GM18526 (cell line): Measurements from ENCODE around the gene SHTN1.

Experiments
- POLR2A ChIP-seq: IDR thresholded peaks from 3 replicates; pipeline ENCODE4 v1.6.1; 2011; ENCODE audit not compliant: insufficient read length; ENCODE audit errors: extremely low read depth

Gene SHTN1

DNA sequence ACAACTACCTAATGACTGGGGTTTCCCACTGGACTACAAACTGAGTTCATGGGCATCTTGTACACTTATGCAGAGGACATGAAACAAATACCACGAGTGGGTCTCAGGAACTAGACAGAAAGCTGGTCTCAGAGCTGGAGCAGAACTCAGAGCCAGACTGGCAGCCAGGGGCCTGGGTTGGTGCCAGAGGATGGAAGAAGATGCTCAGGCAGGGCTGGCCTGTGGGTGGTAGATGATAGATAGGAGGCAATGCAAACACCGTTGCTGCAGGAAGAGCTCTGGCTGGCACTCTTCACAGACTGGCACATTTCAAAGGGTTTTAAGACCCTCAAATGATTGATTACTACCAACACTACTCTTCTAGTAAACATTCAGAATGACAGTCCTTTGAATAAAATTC, 126.9 kb downstream of the SHTN1 start:
- no peak for TF ChIP-seq POLR2A

DNA sequence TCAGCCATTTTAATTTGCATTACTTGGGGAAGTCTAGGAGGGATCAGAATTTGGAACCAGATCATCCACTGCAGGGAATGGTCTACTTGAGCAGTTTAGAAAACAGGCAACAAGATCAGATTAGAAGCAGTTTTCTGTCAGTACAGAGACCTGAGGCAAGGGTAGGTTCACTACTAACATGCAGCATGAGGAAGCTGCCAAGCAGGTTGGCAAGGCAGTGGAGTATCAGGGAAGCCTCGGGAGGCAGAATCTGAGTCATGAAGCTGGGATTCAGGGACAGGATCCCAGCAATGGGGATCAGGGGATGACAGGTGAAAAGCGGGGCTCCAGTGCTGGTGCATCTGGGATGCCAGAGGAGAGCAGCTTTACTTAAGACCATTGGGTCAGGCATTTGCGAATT, 127.6 kb downstream of the SHTN1 start:
- TF ChIP-seq POLR2A = no peak

DNA sequence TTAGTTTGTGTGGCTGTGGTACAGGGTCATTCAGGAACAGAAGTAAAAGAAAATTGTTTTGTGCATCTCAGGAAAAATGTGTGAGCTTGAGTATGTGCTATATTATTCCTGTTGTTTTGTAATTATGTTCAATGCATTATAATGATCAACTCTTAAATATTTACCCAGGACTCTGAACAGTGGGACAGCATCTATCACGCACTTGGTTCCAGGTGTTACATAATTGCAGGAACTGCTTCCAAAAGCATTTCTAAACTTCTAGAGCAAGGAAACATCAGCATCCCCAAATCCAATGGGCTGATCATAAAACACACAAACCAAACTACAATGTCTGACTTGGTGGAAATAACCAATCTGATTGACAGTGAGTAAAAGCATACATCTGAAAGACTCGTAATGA, 129.1 kb downstream of the SHTN1 start:
- TF ChIP-seq POLR2A = no peak

DNA sequence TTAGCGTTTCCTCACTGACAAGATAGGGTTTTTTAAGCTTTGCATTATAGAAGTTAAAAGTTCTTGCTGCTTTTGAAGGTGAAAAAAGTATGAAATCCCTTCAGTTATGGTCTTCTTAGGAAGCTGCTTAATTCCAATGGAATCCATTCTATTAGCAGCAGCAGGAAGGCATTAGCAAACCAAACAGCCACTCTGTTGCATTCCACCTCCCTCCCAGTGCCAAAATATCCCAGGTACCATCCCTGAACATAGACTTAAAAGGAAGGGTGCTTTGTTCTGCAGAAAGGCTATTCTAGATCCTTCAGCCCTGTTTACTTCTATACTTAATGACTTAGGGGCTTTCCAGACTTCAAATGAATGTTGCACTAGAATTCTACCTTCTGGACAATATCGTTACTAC, 131.9 kb downstream of the SHTN1 start:
- no peak for TF ChIP-seq POLR2A

DNA sequence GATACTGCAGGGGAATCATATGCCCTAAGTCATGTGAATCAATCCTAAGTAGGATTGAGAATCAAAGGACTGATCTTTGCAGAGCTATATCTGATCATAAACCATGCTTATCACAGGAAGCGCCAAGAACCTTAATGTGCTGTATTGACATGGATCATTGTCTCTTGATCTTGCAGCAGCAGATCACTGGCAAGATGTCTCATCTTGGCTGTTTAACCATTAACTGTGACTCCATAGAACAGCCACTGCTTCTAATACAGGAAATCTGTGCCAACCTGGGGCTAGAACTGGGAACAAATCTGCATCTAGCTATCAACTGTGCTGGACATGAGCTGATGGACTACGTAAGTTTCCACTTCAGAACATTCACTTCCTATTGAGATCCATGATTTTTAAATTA, 134.0 kb downstream of the SHTN1 start:
- TF ChIP-seq POLR2A = no peak

DNA sequence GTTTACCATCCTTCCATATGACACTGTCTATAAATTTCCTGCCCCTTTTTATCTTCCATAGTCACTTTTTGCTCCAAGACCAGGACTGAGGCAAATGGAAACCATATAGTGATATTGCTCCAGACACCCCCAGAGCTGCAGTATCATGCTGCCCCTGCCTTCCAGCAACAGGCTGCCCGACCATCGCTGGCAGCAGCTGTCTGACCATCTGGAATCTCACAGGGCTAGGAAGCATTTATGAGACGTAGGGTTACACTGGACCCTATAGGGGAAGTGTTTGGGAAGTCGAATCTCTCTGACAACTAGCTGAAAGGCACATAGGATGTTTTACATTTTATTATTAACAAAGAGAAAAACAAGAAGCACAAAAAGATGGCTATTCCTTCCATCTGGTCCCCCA, 136.3 kb downstream of the SHTN1 start:
- no peak for TF ChIP-seq POLR2A

DNA sequence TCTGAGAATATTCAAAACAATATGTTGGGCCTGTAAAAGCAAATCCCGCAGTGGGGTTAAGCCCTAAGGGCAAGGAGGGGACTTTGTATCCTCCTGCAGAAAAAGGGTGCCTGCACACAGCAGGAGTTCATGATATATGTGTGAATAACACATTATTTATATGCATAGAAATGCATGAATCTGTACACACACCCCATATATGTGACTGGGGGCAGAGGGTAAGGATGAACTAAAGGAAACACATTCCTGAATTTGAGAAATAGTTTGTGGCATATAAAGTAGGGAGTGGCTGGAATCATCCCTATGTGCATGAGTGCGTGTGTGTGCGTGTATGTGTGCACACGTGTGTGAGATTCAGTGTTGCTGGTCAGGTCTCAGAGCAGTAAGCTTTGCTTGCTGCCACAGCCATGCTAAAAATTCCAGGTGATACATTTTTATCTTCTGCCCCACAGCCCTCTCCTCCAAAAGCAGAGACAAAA, 136.8 kb downstream of the SHTN1 start:
- no peak for TF ChIP-seq POLR2A

DNA sequence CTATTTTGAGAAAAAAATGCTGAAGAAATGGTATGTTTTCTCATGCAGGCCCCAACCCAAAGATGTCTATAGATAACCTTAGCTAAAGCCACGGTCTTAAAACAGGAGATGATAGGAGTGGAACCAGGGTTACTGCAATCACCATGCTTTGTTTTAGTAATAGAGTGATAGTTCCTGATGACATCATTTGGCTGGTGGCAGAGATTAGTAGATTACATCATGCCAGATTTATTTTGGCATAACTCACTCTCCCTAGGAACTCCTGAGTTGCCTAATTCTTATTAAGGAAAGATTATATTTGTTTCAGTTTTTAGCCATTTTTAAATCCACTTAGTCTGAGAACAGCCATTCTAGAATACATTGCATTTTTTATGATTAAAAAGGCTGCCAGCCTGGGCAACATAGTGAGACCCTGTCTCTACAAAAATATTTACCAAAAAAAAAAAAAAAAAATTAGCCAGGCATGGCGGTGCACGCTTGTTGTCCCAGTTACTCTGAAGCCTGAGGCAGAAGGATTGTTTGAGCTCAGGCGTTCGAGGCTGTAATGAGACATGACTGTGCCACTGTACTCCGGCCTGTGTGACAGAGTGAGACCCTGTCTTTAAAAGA, 137.9 kb downstream of the SHTN1 start:
- no peak for TF ChIP-seq POLR2A

DNA sequence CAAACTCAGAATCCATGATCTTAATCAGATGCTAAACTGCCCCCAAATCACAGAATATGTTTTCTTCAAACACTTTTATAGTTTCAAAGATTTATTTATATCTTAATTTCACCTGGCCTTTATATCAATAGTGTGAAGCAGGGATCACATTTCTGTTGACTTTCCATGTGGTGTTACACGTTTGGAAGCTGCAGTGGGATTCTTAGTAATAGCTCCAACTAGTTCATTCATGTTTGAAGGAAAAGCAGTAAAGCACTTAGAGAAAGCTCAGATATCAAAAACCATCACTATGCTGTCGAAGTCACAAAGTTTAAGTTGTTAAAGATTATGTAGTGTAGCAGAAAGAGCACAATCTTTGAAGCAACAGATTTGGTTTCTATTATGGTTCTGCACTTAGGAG, 138.9 kb downstream of the SHTN1 start:
- no peak for TF ChIP-seq POLR2A

DNA sequence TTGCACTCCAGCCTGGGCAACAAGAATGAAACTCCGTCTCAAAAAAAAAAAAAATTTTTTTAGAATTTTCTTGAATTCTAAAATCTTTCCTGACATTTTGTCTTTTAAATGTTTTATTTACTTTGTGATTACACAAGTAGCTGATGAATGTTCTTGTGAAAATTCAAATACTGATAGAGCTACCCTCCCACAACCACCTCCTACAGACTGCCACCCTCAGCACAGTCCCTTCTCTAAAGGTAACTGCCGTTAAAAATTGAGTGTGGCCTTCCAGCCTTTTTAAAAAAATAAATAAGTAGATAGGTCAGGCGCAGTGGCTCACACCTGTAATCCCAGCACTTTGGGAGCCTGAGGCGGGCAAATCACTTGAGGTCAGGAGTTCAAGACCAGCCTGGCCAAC, 140.6 kb downstream of the SHTN1 start:
- no peak for TF ChIP-seq POLR2A

DNA sequence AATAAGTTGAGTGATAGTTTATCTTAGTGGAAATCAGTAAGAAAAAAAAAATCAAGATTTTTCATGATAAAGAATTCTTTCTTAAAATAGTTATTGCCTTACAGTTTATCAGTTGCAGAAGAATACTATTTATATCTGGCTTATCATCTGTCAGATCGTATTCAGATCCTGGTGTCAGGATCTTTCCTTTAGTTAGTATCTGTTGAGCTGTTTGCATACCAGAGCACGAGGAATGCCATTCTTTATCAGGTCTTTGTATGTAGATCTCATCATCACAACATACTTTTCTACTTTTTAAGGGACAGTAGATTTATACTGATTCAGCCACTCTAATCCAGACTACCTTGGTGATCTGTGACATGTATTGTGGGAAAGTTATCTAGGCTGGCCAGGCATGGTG, 143.2 kb downstream of the SHTN1 start:
- TF ChIP-seq POLR2A = no peak

DNA sequence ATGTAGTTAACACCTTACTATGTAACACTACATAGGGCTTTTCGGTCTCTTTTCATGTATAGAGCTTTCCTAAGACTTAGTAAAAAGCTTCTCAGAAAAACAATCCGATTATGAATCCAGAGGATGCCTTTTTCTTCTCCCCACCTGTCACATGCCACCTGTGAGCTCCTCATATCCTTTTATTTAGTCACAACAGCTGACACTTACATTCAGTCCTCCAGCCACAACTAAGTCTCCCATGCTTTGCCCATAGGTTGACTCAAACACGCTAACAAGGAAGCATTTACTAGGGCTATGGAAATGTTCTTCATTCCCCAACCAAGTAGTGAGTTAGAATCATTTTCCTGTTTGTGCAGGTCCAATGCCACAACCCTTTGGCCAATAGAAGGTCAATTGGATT, 147.8 kb downstream of the SHTN1 start:
- no peak for TF ChIP-seq POLR2A

DNA sequence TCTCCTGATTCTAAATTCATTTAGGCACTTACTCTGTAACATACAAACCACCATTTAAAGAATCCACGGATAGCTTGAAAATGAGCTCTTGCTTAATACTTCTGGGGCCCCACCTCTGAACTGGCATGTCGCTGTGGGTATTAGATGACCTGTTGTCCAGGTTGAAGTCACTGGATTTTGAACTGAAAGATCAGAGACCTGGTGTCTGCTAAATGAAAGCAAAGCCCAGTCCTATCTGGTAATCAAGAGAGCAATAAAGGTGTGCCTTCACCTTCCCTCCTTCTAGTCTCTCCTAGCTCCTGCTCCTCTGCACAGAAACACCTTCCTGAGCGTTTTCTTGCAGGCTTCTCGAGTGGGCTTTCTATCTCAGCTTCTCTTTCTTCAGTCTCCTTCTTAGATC, 151.3 kb downstream of the SHTN1 start:
- no peak for TF ChIP-seq POLR2A

DNA sequence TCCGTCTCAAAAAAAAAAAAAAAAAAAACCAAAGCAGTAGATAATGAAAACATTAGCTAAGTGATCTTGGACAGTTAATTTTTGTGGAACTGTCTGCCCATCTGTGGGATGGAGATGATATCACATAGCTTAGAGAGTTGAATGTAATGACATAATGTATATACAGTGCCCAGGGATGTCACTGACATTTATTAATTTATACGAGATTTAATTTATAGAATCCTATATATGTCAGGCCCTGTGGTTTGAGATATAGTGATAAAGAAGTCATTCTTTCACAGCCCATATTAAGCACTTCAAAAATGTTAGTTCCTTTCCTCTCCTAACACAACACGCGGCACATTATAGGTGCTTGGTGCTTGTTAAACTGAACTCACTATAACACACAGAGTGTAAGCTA, 151.7 kb downstream of the SHTN1 start:
- TF ChIP-seq POLR2A = no peak

DNA sequence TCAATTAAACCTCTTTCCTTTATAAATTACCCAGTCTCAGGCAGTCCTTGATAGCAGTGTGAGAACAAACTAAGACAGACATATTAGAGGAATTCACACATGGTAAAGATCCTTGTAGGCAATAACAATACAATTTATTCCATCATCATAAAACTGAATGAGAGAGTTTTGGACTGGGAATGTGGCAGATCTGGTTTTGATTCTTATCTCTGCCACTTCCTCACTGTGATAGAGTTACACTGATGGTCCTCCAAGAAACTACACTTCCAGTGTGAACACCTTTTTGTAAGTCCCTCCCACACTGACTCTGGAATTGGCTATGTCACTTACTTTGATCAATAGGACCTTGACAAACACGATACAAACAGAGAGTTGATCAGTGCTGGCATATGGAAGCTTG, 152.7 kb downstream of the SHTN1 start:
- TF ChIP-seq POLR2A = no peak

DNA sequence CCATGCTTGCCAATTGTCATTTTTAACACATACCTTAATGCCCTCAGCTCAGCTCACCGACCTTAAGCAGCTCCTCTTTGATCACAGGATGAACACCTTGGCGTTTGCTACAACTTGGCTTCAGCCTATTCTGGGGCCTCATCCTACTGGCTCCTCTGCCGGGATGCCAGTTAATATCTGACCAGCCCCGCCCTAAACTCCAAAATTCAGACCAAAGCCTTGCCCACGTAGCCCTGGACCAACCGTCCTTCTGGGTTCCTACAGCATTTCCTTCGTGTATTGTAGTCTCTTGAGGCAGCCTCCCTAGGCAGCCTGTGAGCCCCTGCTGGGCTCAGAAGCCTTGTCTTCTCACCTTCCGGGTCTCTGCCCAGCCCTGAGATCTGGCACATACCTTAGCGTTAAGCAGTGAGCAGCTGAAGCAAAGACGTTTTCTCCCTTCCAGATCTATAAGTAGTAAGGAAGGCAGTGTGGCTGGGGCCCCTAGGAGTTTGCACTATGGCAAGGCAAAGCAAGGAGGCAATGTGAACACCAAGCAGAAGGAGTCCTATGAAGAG, 154.9 kb downstream of the SHTN1 start:
- TF ChIP-seq POLR2A = no peak
